ENCODE measurements around the gene LPCAT3.

DNA sequence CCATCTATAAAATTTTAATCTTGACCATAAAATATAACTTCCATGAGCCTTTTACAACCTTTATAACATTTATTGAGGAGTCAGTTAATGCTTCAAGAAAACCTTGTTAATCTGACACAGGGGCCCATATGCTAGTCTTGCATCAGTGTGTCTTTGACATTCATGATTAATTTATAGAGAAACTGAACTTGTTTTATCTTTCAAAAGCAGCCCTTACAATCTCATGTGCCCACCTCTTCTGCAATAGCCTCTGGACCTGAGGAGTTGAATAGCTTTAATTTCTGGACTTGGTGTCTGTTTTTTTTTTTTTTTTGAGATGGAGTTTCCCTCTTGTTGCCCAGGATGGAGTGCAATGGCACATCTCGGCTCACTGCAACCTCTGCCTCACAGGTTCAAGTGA lies 8.6 kb upstream of the LPCAT3 start:
- TF ChIP-seq, protein P1, sequence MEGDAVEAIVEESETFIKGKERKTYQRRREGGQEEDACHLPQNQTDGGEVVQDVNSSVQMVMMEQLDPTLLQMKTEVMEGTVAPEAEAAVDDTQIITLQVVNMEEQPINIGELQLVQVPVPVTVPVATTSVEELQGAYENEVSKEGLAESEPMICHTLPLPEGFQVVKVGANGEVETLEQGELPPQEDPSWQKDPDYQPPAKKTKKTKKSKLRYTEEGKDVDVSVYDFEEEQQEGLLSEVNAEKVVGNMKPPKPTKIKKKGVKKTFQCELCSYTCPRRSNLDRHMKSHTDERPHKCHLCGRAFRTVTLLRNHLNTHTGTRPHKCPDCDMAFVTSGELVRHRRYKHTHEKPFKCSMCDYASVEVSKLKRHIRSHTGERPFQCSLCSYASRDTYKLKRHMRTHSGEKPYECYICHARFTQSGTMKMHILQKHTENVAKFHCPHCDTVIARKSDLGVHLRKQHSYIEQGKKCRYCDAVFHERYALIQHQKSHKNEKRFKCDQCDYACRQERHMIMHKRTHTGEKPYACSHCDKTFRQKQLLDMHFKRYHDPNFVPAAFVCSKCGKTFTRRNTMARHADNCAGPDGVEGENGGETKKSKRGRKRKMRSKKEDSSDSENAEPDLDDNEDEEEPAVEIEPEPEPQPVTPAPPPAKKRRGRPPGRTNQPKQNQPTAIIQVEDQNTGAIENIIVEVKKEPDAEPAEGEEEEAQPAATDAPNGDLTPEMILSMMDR (conservative IDR thresholded peaks at IDR 0.05) = no peak
- TF ChIP-seq EZH2 (IDR thresholded peaks at IDR 0.05; ENCODE audit: low read depth) = no peak
